CD4-positive, alpha-beta T cell treated with Interleukin-15 for 4 hours (primary cell): ENCODE data around the gene MEF2C.
"Not testable (repeated sequence)": the region's sequence is repeated elsewhere in the genome, so short reads cannot be mapped to it uniquely, and the experiment has no call there.

Source experiments
- DNase-seq: peaks from one replicate; pipeline ENCODE4 v3.0.0-alpha.2; 2020; ENCODE audit warnings: low spot score

Gene MEF2C

GRCh38 chr5:88862547-88863175 lies 20.3 kb downstream of the MEF2C start:
- DNase-seq: no peak

GRCh38 chr5:88861231-88861630 lies 21.8 kb downstream of the MEF2C start:
- DNase-seq: no peak

GRCh38 chr5:88860501-88860900 lies 22.5 kb downstream of the MEF2C start:
- no peak for DNase-seq

GRCh38 chr5:88858392-88858791 lies 24.6 kb downstream of the MEF2C start:
- no peak for DNase-seq

GRCh38 chr5:88856381-88856780 lies 26.6 kb downstream of the MEF2C start:
- not testable (repeated sequence) for DNase-seq

GRCh38 chr5:88854769-88855168 lies 28.2 kb downstream of the MEF2C start:
- DNase-seq: no peak

- no peak for DNase-seq
Observed at GRCh38 chr5:88847420-88847819, 35.6 kb downstream of the MEF2C start.

- DNase-seq: no peak
Observed at GRCh38 chr5:88846434-88846833, 36.5 kb downstream of the MEF2C start.

GRCh38 chr5:88845081-88845697 lies 37.8 kb downstream of the MEF2C start:
- no peak for DNase-seq

GRCh38 chr5:88842784-88843183 lies 40.2 kb downstream of the MEF2C start:
- no peak for DNase-seq

- DNase-seq: no peak
Observed at GRCh38 chr5:88841212-88841611, 41.8 kb downstream of the MEF2C start.

- DNase-seq: no peak
Observed at GRCh38 chr5:88840495-88840894, 42.5 kb downstream of the MEF2C start.

- no peak for DNase-seq
Observed at GRCh38 chr5:88839238-88839637, 43.7 kb downstream of the MEF2C start.

GRCh38 chr5:88838500-88838899 lies 44.5 kb downstream of the MEF2C start:
- DNase-seq: no peak

- DNase-seq: no peak
Observed at GRCh38 chr5:88837817-88838216, 45.2 kb downstream of the MEF2C start.

- no peak for DNase-seq
Observed at GRCh38 chr5:88837222-88837621, 45.8 kb downstream of the MEF2C start.

GRCh38 chr5:88836195-88836838 lies 46.7 kb downstream of the MEF2C start:
- no peak for DNase-seq

GRCh38 chr5:88834499-88834898 lies 48.5 kb downstream of the MEF2C start:
- DNase-seq: no peak

- no peak for DNase-seq
Observed at GRCh38 chr5:88834131-88834462, 48.9 kb downstream of the MEF2C start.

GRCh38 chr5:88833371-88834130 lies 49.4 kb downstream of the MEF2C start:
- no peak for DNase-seq

GRCh38 chr5:88831816-88832215 lies 51.2 kb downstream of the MEF2C start:
- DNase-seq: no peak

GRCh38 chr5:88830567-88830966 lies 52.4 kb downstream of the MEF2C start:
- DNase-seq: no peak

- no peak for DNase-seq
Observed at GRCh38 chr5:88829775-88830174, 53.2 kb downstream of the MEF2C start.
